GM18526 (cell line): Measurements from ENCODE around the gene RNASE7.

Source experiments
- POLR2A ChIP-seq: IDR thresholded peaks from 3 replicates; pipeline ENCODE4 v1.6.1; 2011; ENCODE audit not compliant: insufficient read length; ENCODE audit errors: extremely low read depth

The RNASE7 gene

DNA sequence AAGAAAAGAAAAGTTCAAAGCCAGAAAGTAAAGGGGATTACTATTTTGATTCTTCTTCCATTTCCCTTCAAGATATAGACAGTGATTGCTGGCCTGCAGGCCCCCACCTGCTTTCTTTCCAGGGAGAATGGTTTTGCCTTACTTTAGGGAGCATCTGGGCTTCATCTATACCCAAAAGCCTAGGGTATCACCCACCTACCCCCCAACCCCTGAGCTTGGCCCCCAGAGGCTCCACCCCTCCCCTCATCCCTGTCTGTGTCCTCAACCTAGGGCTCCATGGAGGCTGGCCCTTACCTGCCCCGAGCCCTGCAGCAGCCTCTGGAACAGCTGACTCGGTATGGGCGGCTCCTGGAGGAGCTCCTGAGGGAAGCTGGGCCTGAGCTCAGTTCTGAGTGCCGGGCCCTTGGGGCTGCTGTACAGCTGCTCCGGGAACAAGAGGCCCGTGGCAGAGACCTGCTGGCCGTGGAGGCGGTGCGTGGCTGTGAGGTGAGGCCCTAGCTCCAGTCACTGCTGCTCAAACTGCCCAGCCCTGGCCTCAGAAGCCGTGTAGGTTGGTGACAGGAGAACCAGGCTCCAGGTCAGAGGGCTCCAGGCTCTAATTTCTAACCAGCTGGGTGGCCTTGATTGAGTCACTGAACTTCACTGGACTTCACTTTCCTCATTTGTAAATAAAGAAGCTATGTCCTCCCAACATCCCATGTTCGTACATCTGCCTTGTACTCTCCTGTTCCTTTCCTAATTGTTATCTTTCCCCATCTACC, 41.6 kb downstream of the RNASE7 start:
- TF ChIP-seq POLR2A, result no peak

DNA sequence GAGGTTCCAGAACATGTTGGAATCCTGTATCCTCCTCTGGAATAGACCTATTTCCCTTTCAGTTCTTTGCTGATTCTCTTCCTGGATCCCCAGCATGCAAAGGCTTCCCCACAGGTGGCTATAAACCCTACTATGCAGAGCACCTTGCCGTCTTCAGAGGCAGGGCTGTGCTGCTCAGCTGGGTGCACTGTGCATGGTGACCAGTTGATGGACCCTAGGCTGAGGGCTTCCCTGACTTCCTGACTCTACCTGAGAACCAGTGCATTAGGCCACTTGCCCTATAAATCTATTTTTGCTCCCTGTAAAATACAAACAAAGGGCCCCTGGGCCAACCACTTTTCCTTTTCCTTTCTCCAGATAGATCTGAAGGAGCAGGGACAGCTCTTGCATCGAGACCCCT, 42.2 kb downstream of the RNASE7 start:
- no peak for TF ChIP-seq POLR2A

DNA sequence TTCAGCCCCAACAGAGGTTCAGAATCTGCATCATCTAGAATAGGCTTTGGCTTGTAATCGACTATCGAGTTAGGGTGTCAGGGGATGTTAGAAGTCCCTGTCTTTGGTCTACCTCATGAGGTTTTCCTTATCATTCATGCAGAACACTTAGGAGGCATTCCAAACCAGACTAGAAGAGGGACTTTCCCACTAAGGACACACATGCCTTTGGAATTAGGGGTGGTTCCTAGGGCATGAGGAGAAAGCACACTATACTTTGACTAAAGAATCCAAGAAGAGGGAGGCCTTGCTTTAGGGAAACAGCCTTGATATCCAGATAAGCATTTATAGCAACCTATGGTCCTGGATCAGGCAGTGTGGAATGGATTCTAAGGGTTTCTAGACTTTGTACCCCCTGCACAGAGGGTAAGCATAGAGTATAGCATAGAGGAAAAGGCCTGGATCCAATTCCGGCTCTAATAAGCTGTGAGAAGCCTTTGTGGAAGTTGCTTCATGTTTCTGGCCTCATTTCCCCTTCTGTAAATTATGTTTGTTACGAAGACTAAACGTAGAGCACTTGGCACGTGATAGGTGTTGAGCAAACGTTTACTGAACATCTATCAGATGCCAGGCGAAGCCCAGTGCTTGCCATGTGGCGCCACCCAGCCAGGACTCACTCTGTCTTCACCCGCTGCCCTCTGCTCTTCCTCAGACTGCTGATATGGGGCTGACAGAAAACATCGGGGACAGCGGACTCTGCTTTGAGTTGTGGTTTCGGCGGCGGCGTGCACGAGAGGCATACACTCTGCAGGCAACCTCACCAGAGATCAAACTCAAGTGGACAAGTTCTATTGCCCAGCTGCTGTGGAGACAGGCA, 43.1 kb downstream of the RNASE7 start:
- TF ChIP-seq POLR2A, result no peak

DNA sequence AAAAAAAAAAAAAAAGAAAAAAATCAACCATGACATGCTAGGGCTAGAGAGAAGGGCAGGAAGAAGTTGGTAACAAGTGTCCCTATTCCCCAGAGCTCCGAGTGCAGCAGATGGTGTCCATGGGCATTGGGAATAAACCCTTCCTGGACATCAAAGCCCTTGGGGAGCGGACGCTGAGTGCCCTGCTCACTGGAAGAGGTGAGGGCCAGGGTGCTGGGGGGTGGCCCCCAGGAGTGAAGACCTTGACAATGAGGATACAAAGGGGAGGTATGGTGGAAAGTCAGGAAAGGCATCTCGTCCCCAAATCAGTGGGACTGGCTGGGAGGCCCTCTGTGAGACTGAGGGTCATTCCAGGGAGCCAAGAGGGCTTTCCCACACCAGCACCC, 44.7 kb downstream of the RNASE7 start:
- no peak for TF ChIP-seq POLR2A

DNA sequence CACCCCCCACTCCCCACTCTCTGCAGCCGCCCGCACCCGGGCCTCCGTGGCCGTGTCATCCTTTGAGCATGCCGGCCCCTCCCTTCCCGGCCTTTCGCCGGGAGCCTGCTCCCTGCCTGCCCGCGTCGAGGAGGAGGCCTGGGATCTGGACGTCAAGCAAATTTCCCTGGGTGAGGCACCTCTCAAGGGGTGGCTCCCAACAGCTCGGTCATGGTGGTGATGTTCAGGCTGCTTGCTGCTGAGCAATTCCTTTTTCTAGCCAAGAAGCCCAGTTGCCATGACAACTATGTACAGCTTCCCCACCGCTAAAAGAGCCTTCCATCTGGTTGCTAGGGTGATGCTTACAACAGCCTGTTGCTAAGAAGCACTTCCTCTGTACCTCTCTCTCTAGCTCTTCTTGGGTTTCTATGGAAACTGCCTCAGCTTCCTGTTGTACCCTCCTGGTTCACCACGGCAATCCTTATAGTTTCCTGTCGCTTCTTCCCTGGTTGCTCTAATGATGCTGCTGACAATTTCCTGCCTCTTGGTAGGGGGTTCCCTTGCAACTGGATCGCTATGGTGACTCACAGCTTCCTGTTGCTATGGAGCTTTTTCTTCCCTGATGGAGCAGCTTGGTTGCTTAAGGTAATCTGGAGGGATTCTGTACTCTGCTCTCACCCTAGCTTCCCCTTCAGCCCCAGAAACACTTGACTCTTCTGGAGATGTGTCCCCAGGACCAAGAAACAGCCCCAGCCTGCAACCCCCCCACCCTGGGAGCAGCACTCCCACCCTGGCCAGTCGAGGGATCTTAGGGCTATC, 45.3 kb downstream of the RNASE7 start:
- no peak for TF ChIP-seq POLR2A

DNA sequence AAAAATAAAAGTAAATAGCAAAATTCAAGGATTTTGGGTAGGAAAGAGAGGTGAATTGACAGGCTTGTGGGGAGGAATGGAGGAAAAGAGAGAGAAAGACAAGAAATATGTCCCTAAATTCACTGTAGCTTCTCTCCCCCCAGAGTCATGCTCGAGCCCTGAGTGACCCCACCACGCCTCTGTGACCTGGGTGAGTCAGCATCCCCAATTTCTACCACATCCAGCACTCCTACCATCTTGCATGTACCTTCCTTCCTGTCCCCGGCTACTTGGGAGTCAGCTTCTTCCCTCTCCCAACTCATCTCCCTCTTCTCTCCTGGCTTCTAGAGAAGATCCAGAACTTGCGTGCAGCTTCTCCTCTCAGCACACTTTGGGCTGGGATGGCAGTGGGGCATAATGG, 46.5 kb downstream of the RNASE7 start:
- TF ChIP-seq POLR2A, result no peak

DNA sequence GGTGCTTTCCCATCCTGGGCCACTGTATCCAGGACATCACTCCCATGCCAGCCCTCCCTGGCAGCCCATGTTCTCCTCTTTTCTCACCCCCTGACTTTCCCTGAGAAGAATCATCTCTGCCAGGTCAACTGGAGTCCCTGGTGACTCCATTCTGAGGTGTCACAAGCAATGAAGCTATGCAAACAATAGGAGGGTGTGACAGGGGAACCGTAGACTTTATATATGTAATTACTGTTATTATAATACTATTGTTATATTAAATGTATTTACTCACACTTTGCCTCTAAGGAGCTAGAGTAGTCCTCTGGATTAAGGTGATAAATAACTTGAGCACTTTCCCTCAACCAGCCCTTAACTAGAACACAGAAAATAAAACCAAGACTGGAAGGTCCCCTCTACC, 47.1 kb downstream of the RNASE7 start:
- TF ChIP-seq POLR2A, result no peak

GRCh38 chr14:21089877-21090193, 47.7 kb downstream of the RNASE7 start:
- no peak for TF ChIP-seq POLR2A

DNA sequence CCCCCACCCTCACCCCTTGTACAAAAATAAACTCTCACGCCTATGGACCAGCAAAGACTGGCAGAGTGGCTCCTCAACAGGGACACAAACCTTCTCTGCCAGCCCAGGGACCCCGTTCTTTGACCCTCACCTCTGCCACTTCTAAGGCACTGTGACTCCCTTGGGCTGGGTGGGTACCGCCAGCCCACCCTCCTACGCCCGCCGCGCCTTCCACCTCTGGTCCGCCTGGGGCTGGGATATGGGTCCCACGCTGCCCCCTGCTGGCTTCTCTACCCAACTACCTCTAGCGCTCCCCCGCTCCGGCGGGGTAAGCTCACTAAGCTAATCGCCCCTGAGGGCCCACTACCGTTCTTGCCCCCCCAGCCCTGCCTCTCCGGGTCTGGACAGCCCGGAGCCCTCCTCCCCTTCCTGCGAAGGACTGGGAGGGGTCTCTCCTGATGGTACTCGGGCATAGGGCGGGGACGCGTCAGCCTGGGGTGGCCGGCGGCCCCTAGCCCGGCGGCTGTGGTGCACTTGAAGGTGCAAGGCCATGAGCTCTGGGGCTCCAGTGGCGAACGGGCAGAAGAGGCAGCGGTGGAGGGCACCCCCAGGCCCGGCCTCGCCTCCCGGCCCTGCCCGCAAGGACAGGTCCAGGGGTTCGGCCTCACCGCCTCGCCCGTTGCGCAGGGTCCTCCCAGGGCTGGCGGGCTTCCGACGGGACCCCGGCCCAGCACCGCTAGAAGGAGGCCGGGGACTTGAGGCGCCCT, 48.2 kb downstream of the RNASE7 start:
- no peak for TF ChIP-seq POLR2A

GRCh38 chr14:21090940-21091663, 48.9 kb downstream of the RNASE7 start:
- TF ChIP-seq POLR2A, result no peak

DNA sequence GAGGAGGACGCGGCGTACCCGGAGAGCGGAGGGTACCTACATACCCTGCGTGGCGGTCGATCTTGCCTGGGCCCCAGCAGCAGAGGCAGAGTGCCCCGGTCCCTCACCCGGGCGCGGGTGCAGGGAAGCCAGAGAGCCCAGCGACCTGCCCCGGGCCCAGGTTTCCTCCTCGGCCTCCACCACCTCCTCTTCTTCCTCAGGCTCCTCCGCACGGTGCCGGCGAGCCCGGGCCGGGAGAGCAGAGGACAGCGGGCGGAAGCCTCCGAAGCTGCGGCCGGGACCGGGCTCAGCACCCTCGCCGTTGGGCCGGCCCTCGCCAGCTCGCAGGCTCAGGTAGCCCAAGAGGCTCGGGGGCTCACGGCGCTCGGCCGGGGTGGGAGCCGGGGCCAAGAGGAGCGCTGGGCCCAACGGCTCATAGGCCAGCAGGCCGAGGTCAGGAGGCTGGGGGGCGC, 49.7 kb downstream of the RNASE7 start:
- TF ChIP-seq POLR2A, result no peak

- TF ChIP-seq POLR2A, result no peak
Measured at GRCh38 chr14:21092273-21093011, 50.3 kb downstream of the RNASE7 start.

- TF ChIP-seq POLR2A, result no peak
Measured at GRCh38 chr14:21093018-21093417, 50.9 kb downstream of the RNASE7 start.
